Middle frontal gyrus (tissue), 1 donor: ENCODE results near the gene ZNF467.

Experiments used
- DNase-seq: peaks from one replicate; pipeline ENCODE4 v3.0.0-alpha.2; 2015; ENCODE audit warnings: low spot score; ENCODE audit errors: extremely low spot score

Gene ZNF467

DNA sequence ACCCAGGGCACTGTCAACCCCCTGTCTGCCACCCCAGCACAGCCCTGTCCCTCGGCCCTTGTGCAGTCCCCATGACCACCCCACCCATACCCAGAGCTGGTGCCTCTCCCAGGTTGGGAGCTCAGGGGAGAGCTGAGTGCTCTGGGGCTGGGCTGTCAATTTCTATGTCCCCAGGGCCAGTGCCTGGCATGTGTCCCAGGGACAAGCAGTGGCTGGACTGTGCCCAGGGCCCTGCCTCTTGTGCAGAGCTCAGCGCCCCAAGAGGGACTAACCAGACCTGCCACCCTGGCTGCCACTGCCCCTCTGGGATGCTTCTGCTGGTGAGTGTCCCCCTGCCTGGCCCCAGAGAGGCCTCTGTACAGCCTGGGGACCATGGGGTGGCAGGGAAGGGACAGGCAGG, 35.8 kb upstream of the ZNF467 start:
- no peak for DNase-seq

DNA sequence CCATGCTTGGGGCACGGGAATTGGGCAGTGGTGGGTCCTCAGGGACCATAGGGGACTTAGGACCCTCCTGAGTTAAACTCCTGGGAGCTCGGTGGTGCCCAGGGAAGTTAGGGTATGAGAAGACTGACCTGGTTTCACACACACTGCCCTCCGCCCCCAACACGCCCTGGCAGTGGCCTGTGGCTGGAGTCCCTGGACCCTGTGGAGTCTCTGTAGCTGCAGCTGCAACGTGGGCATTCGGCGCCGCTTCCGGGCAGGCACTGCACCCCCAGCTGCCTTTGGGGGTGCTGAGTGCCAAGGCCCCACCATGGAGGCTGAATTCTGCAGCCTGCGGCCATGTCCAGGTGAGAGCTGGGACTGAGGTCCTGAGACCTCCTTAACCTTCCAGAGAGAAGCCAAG, 34.9 kb upstream of the ZNF467 start:
- DNase-seq: no peak

DNA sequence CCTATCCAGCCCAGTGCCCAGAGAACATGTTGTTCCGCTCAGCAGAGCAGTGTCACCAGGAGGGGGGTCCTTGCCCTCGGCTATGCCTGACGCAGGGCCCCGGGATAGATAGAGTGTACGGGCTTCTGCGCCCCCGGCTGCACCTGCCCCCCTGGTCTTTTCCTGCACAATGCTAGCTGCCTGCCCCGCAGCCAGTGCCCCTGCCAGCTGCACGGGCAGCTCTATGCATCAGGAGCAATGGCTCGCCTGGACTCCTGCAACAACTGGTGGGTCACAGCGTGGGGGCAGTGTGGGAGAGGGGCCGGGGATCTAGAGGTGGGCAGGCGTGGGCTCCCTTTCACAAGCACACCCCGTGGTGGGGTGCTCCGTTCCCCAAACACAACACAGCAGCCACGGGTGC, 33.3 kb upstream of the ZNF467 start:
- no peak for DNase-seq

DNA sequence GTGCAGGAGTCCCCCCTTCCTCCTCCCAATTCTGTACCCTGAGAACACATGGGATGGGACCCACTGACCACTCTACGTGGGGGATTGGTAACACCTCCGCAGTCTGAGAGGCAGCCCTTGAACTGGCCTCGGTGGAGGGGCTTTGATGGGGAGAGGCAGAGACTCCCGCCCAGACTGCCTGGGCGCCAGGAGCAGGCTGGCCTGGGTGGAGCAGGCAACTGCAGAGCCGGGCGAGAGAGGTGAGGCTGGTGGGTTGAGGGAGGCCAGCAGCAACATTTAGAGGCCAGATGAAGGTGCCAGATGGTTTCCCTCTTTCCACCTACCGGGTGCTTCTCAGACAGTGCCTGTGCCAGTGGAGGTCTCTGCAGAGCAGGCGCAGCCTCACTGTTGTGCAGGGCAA, 30.7 kb upstream of the ZNF467 start:
- DNase-seq: no peak

DNA sequence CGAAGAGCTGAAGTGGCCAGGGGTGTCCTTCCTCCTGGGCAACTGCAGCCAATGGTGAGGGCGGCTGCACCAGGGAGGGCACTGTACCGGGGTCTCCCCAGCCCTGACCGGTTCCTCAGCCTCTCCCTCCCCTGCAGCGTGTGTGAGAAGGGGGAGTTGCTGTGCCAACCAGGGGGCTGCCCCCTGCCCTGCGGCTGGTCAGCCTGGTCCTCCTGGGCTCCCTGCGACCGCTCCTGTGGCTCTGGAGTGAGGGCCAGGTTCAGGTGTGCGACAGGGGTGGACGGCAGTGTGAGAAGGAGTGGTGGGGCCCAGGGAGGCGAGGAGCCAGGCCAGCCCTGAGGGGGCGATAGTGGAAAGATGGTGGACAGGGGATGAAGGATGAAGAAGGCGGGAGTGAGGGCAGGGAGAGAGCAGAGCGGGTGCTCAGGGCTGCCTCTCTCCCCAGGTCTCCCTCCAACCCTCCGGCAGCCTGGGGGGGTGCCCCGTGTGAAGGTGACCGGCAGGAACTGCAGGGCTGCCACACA, 30.2 kb upstream of the ZNF467 start:
- DNase-seq: no peak

- DNase-seq: no peak
Measured at GRCh38 chr7:149802966-149803365, 29.6 kb upstream of the ZNF467 start.

DNA sequence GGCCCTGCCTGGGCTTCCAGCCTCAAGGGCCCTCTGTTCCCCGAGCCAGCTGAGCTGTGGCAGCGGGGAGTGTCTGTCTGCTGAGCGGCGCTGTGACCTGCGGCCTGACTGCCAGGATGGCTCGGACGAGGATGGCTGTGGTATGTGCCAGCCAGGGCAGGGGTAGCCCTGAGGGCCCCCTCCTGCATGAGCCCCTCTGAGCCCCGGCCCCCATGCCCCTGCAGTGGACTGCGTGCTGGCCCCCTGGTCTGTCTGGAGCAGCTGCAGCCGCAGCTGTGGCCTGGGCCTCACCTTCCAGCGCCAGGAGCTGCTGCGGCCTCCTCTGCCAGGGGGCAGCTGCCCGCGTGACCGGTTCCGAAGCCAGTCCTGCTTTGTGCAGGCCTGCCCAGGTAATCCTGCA, 28.4 kb upstream of the ZNF467 start:
- DNase-seq: no peak

GRCh38 chr7:149801002-149801566, 27.7 kb upstream of the ZNF467 start:
- no peak for DNase-seq

DNA sequence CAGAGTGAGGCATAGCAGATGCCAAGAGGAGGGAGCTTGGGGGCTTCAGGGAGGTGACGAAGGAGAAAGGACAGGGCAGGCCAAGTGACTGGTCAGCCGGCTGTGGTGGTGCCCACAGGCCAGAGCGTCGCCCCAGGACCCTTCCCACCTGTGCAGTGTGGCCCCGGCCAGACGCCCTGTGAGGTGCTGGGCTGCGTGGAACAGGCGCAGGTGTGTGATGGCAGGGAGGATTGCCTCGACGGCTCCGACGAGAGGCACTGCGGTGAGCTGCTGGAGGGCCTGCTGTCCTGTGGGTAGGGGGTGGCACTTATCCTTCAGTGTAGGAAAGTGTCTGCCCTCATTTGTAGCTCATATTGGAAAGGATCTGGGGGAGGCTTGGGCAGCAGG, 26.8 kb upstream of the ZNF467 start:
- DNase-seq: no peak

GRCh38 chr7:149799397-149800168, 26.2 kb upstream of the ZNF467 start:
- no peak for DNase-seq

- DNase-seq: no peak
Measured at GRCh38 chr7:149797771-149798170, 24.4 kb upstream of the ZNF467 start.

DNA sequence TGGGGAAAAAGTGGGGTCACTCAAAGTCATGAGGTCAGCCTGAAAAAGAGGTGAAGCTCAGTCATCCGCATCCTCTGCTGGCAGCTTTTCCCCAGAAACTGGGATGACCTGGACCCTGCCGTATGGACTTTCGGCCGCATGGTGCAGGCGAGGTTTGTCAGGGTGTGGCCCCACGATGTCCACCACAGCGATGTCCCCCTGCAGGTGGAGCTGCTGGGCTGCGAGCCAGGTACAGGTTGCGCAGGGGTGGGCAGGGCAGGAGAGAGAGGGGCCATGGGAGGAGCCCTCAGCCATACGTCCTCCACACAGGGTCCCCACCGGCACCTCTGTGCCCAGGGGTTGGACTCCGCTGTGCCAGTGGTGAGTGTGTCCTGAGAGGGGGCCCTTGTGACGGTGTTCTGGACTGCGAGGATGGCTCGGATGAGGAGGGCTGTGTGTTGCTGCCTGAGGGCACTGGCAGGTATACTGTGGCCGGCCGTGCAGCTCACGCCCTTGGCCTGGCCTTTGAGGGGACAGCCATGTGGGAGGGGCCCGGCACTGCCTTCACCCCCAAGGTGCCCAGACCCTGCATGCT, 23.0 kb upstream of the ZNF467 start:
- no peak for DNase-seq

- DNase-seq: no peak
Measured at GRCh38 chr7:149795126-149795525, 21.7 kb upstream of the ZNF467 start.

GRCh38 chr7:149794661-149795060, 21.3 kb upstream of the ZNF467 start:
- no peak for DNase-seq

DNA sequence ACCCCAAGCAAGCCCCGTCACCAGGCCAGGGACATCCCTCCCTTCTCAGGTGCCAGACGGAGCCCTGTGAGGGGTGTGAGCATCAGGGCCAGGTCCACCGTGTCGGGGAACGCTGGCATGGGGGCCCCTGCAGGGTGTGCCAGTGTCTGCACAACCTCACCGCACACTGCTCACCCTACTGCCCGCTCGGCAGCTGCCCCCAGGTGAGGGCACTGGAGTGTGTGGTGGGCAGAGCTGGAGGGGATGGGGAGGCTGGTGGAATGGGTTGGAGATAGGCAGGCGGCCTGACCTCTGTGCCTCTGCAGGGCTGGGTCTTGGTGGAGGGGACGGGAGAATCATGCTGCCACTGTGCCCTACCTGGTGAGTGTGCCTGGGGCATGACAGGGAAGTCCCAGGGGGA, 19.9 kb upstream of the ZNF467 start:
- DNase-seq: no peak

GRCh38 chr7:149792220-149792595, 18.8 kb upstream of the ZNF467 start:
- DNase-seq: no peak

GRCh38 chr7:149791411-149792219, 18.2 kb upstream of the ZNF467 start:
- no peak for DNase-seq

GRCh38 chr7:149790754-149791360, 17.5 kb upstream of the ZNF467 start:
- no peak for DNase-seq

DNA sequence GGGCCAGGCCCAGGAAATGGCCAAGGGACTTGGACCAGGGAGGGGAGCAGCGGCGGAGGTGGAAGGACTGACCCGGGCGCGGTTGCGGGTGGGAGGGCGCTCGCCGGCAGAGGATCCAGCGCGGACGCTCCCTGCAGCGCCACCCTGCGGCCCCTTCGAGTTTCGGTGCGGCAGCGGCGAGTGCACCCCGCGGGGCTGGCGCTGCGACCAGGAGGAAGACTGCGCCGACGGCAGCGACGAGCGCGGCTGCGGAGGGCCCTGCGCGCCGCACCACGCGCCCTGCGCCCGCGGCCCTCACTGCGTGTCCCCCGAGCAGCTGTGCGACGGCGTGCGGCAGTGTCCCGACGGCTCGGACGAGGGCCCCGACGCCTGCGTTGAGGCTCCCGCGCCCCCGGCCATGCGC, 16.8 kb upstream of the ZNF467 start:
- no peak for DNase-seq

- no peak for DNase-seq
Measured at GRCh38 chr7:149789101-149789500, 15.7 kb upstream of the ZNF467 start.

DNA sequence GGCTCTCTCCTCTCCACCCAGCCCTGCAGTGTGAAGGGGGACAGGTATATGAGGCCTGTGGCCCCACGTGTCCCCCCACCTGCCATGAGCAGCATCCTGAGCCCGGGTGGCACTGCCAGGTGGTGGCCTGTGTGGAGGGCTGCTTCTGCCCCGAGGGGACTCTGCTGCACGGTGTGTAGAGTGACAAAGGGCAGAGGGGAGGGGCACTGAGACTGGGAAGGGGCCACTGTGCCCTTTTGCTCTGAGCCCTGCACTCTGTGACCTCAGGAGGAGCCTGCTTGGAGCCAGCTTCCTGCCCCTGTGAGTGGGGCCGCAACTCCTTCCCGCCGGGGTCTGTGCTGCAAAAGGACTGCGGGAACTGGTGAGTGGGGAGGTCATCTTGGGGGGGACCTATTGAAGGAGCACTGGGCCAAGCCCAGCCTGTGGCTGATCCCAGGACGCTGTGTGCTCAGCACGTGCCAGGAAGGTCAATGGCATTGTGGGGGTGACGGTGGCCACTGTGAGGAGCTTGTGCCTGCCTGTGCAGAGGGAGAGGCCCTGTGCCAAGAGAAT, 15.0 kb upstream of the ZNF467 start:
- no peak for DNase-seq
